Karpas-422 (cell line): ENCODE data around the gene VPS13D. TPM values are rescaled to one million over a fixed set of nuclear protein-coding genes. Genes with fewer than 3 reads are reported as not detected.

Experiments used
- DNase-seq: peaks from one replicate; pipeline ENCODE4 v3.0.0-alpha.2; 2015
- H2AFZ ChIP-seq: fragments of 200-600 bp; sonication (generic); 2 replicates; pipeline ENCODE4 v1.6.1; 2014; ENCODE audit warnings: antibody characterized with exemption, low read length, mixed read lengths
- H3K27ac ChIP-seq: fragments of 200-600 bp; sonication (generic); 2 replicates; pipeline ENCODE4 v1.5.1; 2014; ENCODE audit warnings: mild to moderate bottlenecking, low read length, moderate library complexity
- H3K27me3 ChIP-seq: fragments of 200-600 bp; sonication (generic); 2 replicates; pipeline ENCODE4 v1.6.1; 2014; ENCODE audit warnings: low read length, mixed read lengths
- H3K36me3 ChIP-seq: fragments of 200-600 bp; sonication (generic); 2 replicates; pipeline ENCODE4 v1.6.1; 2014; ENCODE audit warnings: low read length, mixed read lengths; ENCODE audit not compliant: insufficient read depth
- H3K4me1 ChIP-seq: fragments of 200-600 bp; sonication (generic); 2 replicates; pipeline ENCODE4 v1.6.1; 2014; ENCODE audit warnings: mild to moderate bottlenecking, low read length, mixed read lengths
- H3K4me2 ChIP-seq: fragments of 200-600 bp; sonication (generic); 2 replicates; pipeline ENCODE4 v1.6.1; 2014; ENCODE audit warnings: low read length, low read depth, mild to moderate bottlenecking; ENCODE audit not compliant: poor library complexity, severe bottlenecking
- H3K4me3 ChIP-seq: fragments of 200-600 bp; sonication (generic); 2 replicates; pipeline ENCODE4 v1.5.1; 2014; ENCODE audit warnings: mild to moderate bottlenecking, antibody characterized with exemption, low read length, mixed read lengths
- H3K79me2 ChIP-seq: fragments of 200-600 bp; sonication (generic); 2 replicates; pipeline ENCODE4 v1.6.1; 2014; ENCODE audit warnings: mild to moderate bottlenecking, low read length, mixed read lengths
- H3K9ac ChIP-seq: fragments of 200-600 bp; sonication (generic); 2 replicates; pipeline ENCODE4 v1.6.0; 2014; ENCODE audit warnings: low read length
- H3K9me2 ChIP-seq: fragments of 200-600 bp; sonication (generic), shearing (Covaris generic); replicated peaks from 2 replicates; pipeline ENCODE4 v1.6.0; 2014; ENCODE audit warnings: mild to moderate bottlenecking, low read length, moderate library complexity; ENCODE audit not compliant: insufficient read depth
- H3K9me3 ChIP-seq: fragments of 300-700, 200-600 bp; sonication (generic); 2 replicates; pipeline ENCODE4 v1.6.1; 2014; ENCODE audit warnings: low read length, mixed read lengths
- H4K20me1 ChIP-seq: fragments of 200-600 bp; sonication (generic); 2 replicates; pipeline ENCODE4 v1.6.1; 2014; ENCODE audit warnings: mild to moderate bottlenecking, antibody characterized with exemption, low read length, low read depth; ENCODE audit not compliant: insufficient read depth
- total RNA-seq: library from RNA; depleted of rRNA; stranded (reverse); fragments of >200 nt; shearing (Covaris generic); gene quantifications from 2 replicates; pipeline ENCODE4 v1.2.3, GENCODE V29; 2014; ENCODE audit warnings: low replicate concordance

Gene VPS13D
- total RNA-seq, 1 experiment from 2014 or later = 36.2 TPM

- Histone ChIP-seq H3K4me1 (no peaks in the 10 kb centered on the region), H4K20me1 (no peaks in the 10 kb centered on the region), H3K4me2 (no peak overlapping the region), H3K27me3 (no peaks in the 10 kb centered on the region), H3K9me3 (no peaks in the 10 kb centered on the region), H3K9me2 (no peaks in the 10 kb centered on the region), H3K36me3 (no peaks in the 10 kb centered on the region), H3K9ac (no peak overlapping the region), H3K79me2 (no peaks in the 10 kb centered on the region), H2AFZ (no peak overlapping the region), H3K27ac (no peak overlapping the region), H3K4me3 (no peak overlapping the region)
- DNase-seq = no peak
These were observed 179.9 kb downstream of the VPS13D start for GRCh38 chr1:12409681-12410080.

- Histone ChIP-seq H3K4me2 (no peak overlapping the region), H3K79me2 (no peaks in the 10 kb centered on the region), H2AFZ (no peak overlapping the region), H3K9me2 (no peaks in the 10 kb centered on the region), H3K4me3 (no peak overlapping the region), H3K27me3 (no peaks in the 10 kb centered on the region), H4K20me1 (no peaks in the 10 kb centered on the region), H3K36me3 (no peaks in the 10 kb centered on the region), H3K27ac (no peak overlapping the region), H3K4me1 (no peaks in the 10 kb centered on the region), H3K9me3 (no peaks in the 10 kb centered on the region), H3K9ac (no peak overlapping the region)
- DNase-seq = no peak
These were observed 180.5 kb downstream of the VPS13D start for GRCh38 chr1:12410351-12410750.

GRCh38 chr1:12411098-12411497, 181.3 kb downstream of the VPS13D start:
- no peak overlapping the region for H3K4me3 ChIP-seq
- no peak overlapping the region for H3K9ac ChIP-seq
- no peaks in the 10 kb centered on the region for H3K9me2 ChIP-seq
- H3K4me1 ChIP-seq = no peaks in the 10 kb centered on the region
- H3K27me3 ChIP-seq = no peaks in the 10 kb centered on the region
- H3K27ac ChIP-seq = no peak overlapping the region
- H2AFZ ChIP-seq = no peak overlapping the region
- no peaks in the 10 kb centered on the region for H3K9me3 ChIP-seq
- H3K4me2 ChIP-seq = no peak overlapping the region
- no peaks in the 10 kb centered on the region for H4K20me1 ChIP-seq
- H3K36me3 ChIP-seq = no peaks in the 10 kb centered on the region
- no peaks in the 10 kb centered on the region for H3K79me2 ChIP-seq
- no peak for DNase-seq

- H3K79me2 ChIP-seq = no peaks in the 10 kb centered on the region
- H3K27ac ChIP-seq = no peak overlapping the region
- H3K9me2 ChIP-seq = no peaks in the 10 kb centered on the region
- H3K4me2 ChIP-seq = no peak overlapping the region
- no peaks in the 10 kb centered on the region for H4K20me1 ChIP-seq
- no peak overlapping the region for H3K4me3 ChIP-seq
- H3K9ac ChIP-seq = no peak overlapping the region
- H3K9me3 ChIP-seq = no peaks in the 10 kb centered on the region
- H3K27me3 ChIP-seq = no peaks in the 10 kb centered on the region
- H3K36me3 ChIP-seq = no peaks in the 10 kb centered on the region
- no peak for DNase-seq
- no peak overlapping the region for H2AFZ ChIP-seq
- H3K4me1 ChIP-seq = no peaks in the 10 kb centered on the region
These were observed 181.9 kb downstream of the VPS13D start for GRCh38 chr1:12411747-12412146.

GRCh38 chr1:12412439-12412838, 182.6 kb downstream of the VPS13D start:
- Histone ChIP-seq H3K4me2 (no peak overlapping the region), H3K9ac (no peak overlapping the region), H4K20me1 (no peaks in the 10 kb centered on the region), H2AFZ (no peak overlapping the region), H3K79me2 (no peaks in the 10 kb centered on the region), H3K9me3 (no peaks in the 10 kb centered on the region), H3K4me1 (no peaks in the 10 kb centered on the region), H3K9me2 (no peaks in the 10 kb centered on the region), H3K4me3 (no peak overlapping the region), H3K27me3 (no peaks in the 10 kb centered on the region), H3K36me3 (no peaks in the 10 kb centered on the region), H3K27ac (no peak overlapping the region)
- no peak for DNase-seq

- Histone ChIP-seq H3K36me3 (no peaks in the 10 kb centered on the region), H3K27ac (no peak overlapping the region), H3K79me2 (no peaks in the 10 kb centered on the region), H3K27me3 (no peaks in the 10 kb centered on the region), H3K9ac (no peak overlapping the region), H3K9me2 (no peaks in the 10 kb centered on the region), H3K4me3 (no peak overlapping the region), H3K4me1 (no peaks in the 10 kb centered on the region), H3K4me2 (no peak overlapping the region), H2AFZ (no peak overlapping the region), H3K9me3 (no peaks in the 10 kb centered on the region), H4K20me1 (no peaks in the 10 kb centered on the region)
- DNase-seq = no peak
These were observed 184.0 kb downstream of the VPS13D start for GRCh38 chr1:12413664-12414410.

GRCh38 chr1:12414444-12415018, 184.7 kb downstream of the VPS13D start:
- no peaks in the 10 kb centered on the region for H3K36me3 ChIP-seq
- H3K9me2 ChIP-seq = no peaks in the 10 kb centered on the region
- no peak overlapping the region for H3K4me3 ChIP-seq

GRCh38 chr1:12415038-12415466, 185.2 kb downstream of the VPS13D start:
- Histone ChIP-seq H3K9me2 (no peaks in the 10 kb centered on the region), H3K79me2 (no peaks in the 10 kb centered on the region), H4K20me1 (no peaks in the 10 kb centered on the region), H2AFZ (no peak overlapping the region), H3K27ac (no peak overlapping the region), H3K4me2 (no peak overlapping the region), H3K4me1 (no peaks in the 10 kb centered on the region), H3K9ac (no peak overlapping the region), H3K36me3 (no peaks in the 10 kb centered on the region), H3K9me3 (no peaks in the 10 kb centered on the region), H3K27me3 (no peaks in the 10 kb centered on the region), H3K4me3 (no peak overlapping the region)
- DNase-seq = no peak

More at GRCh38 chr1:12414444-12415018, 184.7 kb downstream of the VPS13D start:
- Histone ChIP-seq H3K27me3 (no peaks in the 10 kb centered on the region), H3K9ac (no peak overlapping the region), H3K27ac (no peak overlapping the region), H3K9me3 (no peaks in the 10 kb centered on the region), H2AFZ (no peak overlapping the region), H4K20me1 (no peaks in the 10 kb centered on the region), H3K79me2 (no peaks in the 10 kb centered on the region), H3K4me2 (no peak overlapping the region), H3K4me1 (no peaks in the 10 kb centered on the region)
- no peak for DNase-seq
